IPS DF 6.9 (cell line): ENCODE measurements around the gene SLC26A8.
"Not testable (repeated sequence)": the region's sequence is repeated elsewhere in the genome, so short reads cannot be mapped to it uniquely, and the experiment has no call there.

Experiments
- DNase-seq: peaks from one replicate; pipeline ENCODE4 v3.0.0-alpha.2; 2013; ENCODE audit warnings: low read depth, low spot score
- H3K27ac ChIP-seq: one replicate; pipeline ENCODE4 v1.5.1; 2013; ENCODE audit warnings: low read length, control low read depth
- H3K27me3 ChIP-seq: 2 replicates; pipeline ENCODE4 v1.6.1; 2013; ENCODE audit warnings: mild to moderate bottlenecking, low read length; ENCODE audit not compliant: control insufficient read depth, insufficient read depth
- H3K36me3 ChIP-seq: 2 replicates; pipeline ENCODE4 v1.6.1; 2013; ENCODE audit warnings: low read length; ENCODE audit not compliant: control insufficient read depth, insufficient read depth
- H3K4me1 ChIP-seq: 2 replicates; pipeline ENCODE4 v1.6.1; 2013; ENCODE audit warnings: low read length; ENCODE audit not compliant: control insufficient read depth, insufficient read depth
- H3K4me3 ChIP-seq: 2 replicates; pipeline ENCODE4 v1.5.1; 2013; ENCODE audit warnings: mild to moderate bottlenecking, low read length
- H3K9me3 ChIP-seq: 2 replicates; pipeline ENCODE4 v1.6.1; 2013; ENCODE audit warnings: low read length, inconsistent platforms; ENCODE audit not compliant: control insufficient read depth, insufficient read depth
- WGBS: extraction: QIAGEN DNeasy Blood & Tissue Kit; methylation state at CpG from one replicate; pipeline ENCODE4 v1.1.7; 2013; ENCODE audit warnings: mixed read lengths, missing lambda C conversion rate; ENCODE audit not compliant: insufficient read length, insufficient coverage; 5-methylcytosine and 5-hydroxymethylcytosine counted together

The SLC26A8 gene

GRCh38 chr6:36018339-36018738 lies 6.1 kb downstream of the SLC26A8 start:
- no CpG with 5 or more reads among the region's 2 CpGs for WGBS
- H3K4me1 ChIP-seq = no peaks in the 10 kb centered on the region
- H3K36me3 ChIP-seq = no peaks in the 10 kb centered on the region
- no peaks in the 10 kb centered on the region for H3K9me3 ChIP-seq
- no peak for DNase-seq
- no peak overlapping the region for H3K27ac ChIP-seq
- H3K27me3 ChIP-seq = no peaks in the 10 kb centered on the region
- H3K4me3 ChIP-seq = no peak overlapping the region

DNA sequence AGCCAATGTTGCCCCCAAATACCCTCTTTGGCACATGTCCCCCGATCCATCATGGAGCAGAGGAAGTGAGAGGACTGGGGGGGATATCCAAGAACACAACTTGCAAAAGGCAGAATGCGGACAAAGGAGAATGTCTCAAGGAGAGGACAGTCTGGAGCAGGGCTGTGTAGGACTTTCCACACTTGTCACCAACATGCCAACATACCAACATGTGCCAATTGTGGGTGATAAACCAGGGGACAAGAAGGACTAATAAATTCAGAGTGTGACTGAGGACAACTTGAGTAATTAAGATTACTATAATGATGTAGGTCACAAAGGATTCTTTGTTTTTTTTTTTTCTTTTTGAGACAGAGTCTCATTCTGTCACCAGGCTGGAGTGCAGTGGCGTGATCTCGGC lies 8.8 kb downstream of the SLC26A8 start:
- no peaks in the 10 kb centered on the region for H3K27me3 ChIP-seq
- H3K27ac ChIP-seq = no peak overlapping the region
- WGBS = no CpG with 5 or more reads among the region's 4 CpGs
- no peak for DNase-seq
- H3K4me1 ChIP-seq = no peaks in the 10 kb centered on the region
- no peaks in the 10 kb centered on the region for H3K9me3 ChIP-seq
- H3K36me3 ChIP-seq = no peaks in the 10 kb centered on the region
- H3K4me3 ChIP-seq = no peak overlapping the region

DNA sequence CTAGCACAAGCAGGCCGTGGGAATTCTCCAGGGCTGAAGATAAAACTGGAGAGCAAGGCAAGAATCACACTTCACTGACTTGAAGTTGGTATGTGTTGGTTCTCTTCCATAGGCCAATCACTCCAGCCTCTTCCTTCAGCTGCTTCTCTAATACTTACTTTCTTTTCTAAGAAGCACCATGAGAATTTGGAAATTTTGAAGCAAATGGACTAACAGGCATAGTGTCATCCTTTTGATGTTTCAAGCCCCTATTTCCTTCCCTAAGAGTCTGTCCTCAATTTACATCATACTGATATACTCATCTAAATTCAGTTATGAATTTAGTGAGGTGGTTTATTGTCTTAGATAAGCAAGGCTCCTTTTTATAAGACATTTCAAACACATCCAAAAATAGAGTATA lies 24.0 kb downstream of the SLC26A8 start:
- DNase-seq = no peak
- no CpG with 5 or more reads among the region's 1 CpG for WGBS
- H3K36me3 ChIP-seq = no peaks in the 10 kb centered on the region
- no peaks in the 10 kb centered on the region for H3K9me3 ChIP-seq
- H3K27ac ChIP-seq = no peak overlapping the region
- H3K4me1 ChIP-seq = no peaks in the 10 kb centered on the region
- no peak overlapping the region for H3K4me3 ChIP-seq
- no peaks in the 10 kb centered on the region for H3K27me3 ChIP-seq

- DNase-seq = no peak
- H3K27me3 ChIP-seq = no peaks in the 10 kb centered on the region
- no peaks in the 10 kb centered on the region for H3K4me1 ChIP-seq
- H3K4me3 ChIP-seq = no peak overlapping the region
- no peaks in the 10 kb centered on the region for H3K36me3 ChIP-seq
- H3K27ac ChIP-seq = no peak overlapping the region
- H3K9me3 ChIP-seq = no peaks in the 10 kb centered on the region
- WGBS = no CpG with 5 or more reads among the region's 3 CpGs
Measured at GRCh38 chr6:35993150-35993549, 31.3 kb downstream of the SLC26A8 start.

- no CpG with 5 or more reads among the region's 9 CpGs for WGBS
- not testable (repeated sequence) for DNase-seq, H3K36me3 ChIP-seq
Measured at GRCh38 chr6:35988047-35988446, 36.4 kb downstream of the SLC26A8 start.

DNA sequence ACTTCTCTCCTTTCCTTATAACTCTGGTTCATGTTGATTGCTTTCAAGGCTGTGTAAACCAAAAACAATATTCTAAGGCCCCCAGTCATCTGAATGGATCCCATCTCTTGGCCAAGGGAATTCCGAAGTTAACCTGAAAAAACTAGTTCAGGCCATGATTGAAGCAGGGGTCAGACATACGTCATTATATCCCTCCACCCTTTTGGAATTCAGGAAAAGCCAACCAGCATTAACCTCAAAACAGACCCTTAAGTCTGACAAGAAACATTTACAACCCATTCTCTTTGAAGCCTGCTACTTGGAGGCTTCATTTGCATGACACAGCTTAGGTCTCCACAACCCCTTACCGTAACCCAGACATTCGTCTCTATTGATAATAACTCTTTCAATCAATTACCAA lies 39.7 kb downstream of the SLC26A8 start:
- Histone ChIP-seq H3K27me3 (no peaks in the 10 kb centered on the region), H3K36me3 (no peaks in the 10 kb centered on the region), H3K4me1 (no peaks in the 10 kb centered on the region), H3K27ac (no peak overlapping the region), H3K9me3 (no peaks in the 10 kb centered on the region), H3K4me3 (no peak overlapping the region)
- DNase-seq = no peak
- no CpG with 5 or more reads among the region's 4 CpGs for WGBS

More at GRCh38 chr6:35988047-35988446, 36.4 kb downstream of the SLC26A8 start:
- H3K4me3 ChIP-seq, H3K4me1 ChIP-seq, H3K9me3 ChIP-seq, H3K27me3 ChIP-seq, H3K27ac ChIP-seq: not testable (repeated sequence)

DNA sequence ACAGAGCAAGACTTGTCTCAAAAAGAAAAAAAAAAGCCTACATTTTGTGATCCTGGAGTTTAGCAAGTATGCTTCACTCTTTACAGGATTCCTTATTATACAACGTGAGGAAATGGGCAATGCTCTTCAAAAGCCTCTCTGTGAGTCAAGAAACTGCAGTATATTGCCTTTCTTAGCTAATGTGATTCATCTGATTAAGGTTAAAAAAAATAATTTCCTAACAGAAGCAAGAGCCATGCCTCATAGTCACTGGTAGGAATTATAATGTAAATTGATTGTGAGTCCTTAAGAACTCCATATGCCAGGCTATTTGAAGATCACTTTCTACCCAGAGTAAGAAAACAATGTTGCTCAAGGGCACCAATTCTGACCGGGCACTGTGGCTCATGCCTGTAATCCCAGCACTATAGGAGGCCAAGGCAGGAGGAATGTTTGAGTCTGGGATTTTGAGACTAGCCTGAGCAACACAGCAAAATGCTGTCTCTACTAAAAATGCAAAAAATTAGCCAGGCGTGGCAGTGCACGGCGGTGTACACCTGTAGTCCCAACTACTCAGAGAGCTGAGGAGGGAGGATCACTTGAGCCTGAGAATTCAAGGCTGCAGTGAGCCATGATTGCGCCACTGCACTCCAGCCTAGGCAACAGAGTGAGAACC lies 43.3 kb downstream of the SLC26A8 start:
- H3K4me1 ChIP-seq = no peaks in the 10 kb centered on the region
- no peak for DNase-seq
- H3K27me3 ChIP-seq = no peaks in the 10 kb centered on the region
- no CpG with 5 or more reads among the region's 6 CpGs for WGBS
- no peaks in the 10 kb centered on the region for H3K9me3 ChIP-seq
- H3K27ac ChIP-seq = no peak overlapping the region
- no peak overlapping the region for H3K4me3 ChIP-seq
- H3K36me3 ChIP-seq = no peaks in the 10 kb centered on the region

- H3K4me3 ChIP-seq, DNase-seq, H3K27me3 ChIP-seq, H3K9me3 ChIP-seq, H3K36me3 ChIP-seq, H3K4me1 ChIP-seq, H3K27ac ChIP-seq: not testable (repeated sequence)
- no CpG with 5 or more reads among the region's 1 CpG for WGBS
Measured at GRCh38 chr6:35980126-35980525, 44.3 kb downstream of the SLC26A8 start.

DNA sequence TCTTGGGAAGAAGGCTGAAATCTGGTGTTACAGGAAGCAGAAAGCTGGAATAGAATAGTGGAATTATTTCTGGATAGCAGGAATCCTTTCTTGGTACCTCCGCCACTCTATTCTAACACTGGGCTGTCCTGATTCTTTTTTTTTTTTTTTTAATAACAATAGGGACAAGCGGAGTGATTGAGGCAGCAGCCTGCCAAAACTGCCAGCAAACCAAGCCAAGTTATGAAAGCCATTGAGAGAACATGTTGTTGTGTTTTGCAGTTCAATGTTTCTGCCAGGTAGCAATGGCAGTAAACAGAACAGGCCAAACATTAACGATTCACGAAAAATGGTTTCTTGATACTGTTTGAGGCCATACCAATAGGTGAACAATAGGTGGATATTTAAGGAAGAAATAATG lies 47.1 kb downstream of the SLC26A8 start:
- Histone ChIP-seq H3K4me1 (no peaks in the 10 kb centered on the region), H3K9me3 (no peaks in the 10 kb centered on the region), H3K4me3 (no peak overlapping the region), H3K27ac (no peak overlapping the region), H3K27me3 (no peaks in the 10 kb centered on the region), H3K36me3 (no peaks in the 10 kb centered on the region)
- no peak for DNase-seq
- WGBS = no CpG with 5 or more reads among the region's 4 CpGs

- DNase-seq = no peak
- no peak overlapping the region for H3K27ac ChIP-seq
- H3K36me3 ChIP-seq = no peaks in the 10 kb centered on the region
- H3K4me1 ChIP-seq = no peaks in the 10 kb centered on the region
- H3K27me3 ChIP-seq = no peaks in the 10 kb centered on the region
- no peak overlapping the region for H3K4me3 ChIP-seq
- no peaks in the 10 kb centered on the region for H3K9me3 ChIP-seq
- WGBS = no CpG with 5 or more reads among the region's 9 CpGs
Measured at GRCh38 chr6:35973670-35974222, 50.7 kb downstream of the SLC26A8 start.
